Measurements from ENCODE around the gene PTPRD.

PTPRD gene

GRCh38 chr9:9257999-9258498 lies 1354.8 kb downstream of the PTPRD start:
- no peaks in the 10 kb centered on the region for H3K36me3 ChIP-seq (ENCODE audit: low read length)
- TF ChIP-seq EZH2phosphoT487 (conservative IDR thresholded peaks at IDR 0.05; ENCODE audit: low read length): no peak
- no peak for TF ChIP-seq CTCF (IDR thresholded peaks at IDR 0.05; ENCODE audit: insufficient read depth, low read length, poor library complexity, severe bottlenecking)

GRCh38 chr9:9246726-9247125 lies 1366.1 kb downstream of the PTPRD start:
- H3K27ac ChIP-seq (ENCODE audit: low read depth, low read length): no peak overlapping the region
- H3K27me3 ChIP-seq (ENCODE audit: low read length): no peaks in the 10 kb centered on the region
- H3K79me2 ChIP-seq (ENCODE audit: insufficient read depth, low read length): no peaks in the 10 kb centered on the region
- no peaks in the 10 kb centered on the region for H4K20me1 ChIP-seq (ENCODE audit: low read depth, low read length)
- TF ChIP-seq CTCF (IDR thresholded peaks at IDR 0.05; ENCODE audit: insufficient read depth, low read length, poor library complexity, severe bottlenecking) (no peak), EZH2phosphoT487 (conservative IDR thresholded peaks at IDR 0.05; ENCODE audit: low read length) (no peak)
- no peak overlapping the region for H3K4me3 ChIP-seq (ENCODE audit: insufficient read depth, low read length, poor library complexity, severe bottlenecking)
- H3K9me2 ChIP-seq (replicated peaks; ENCODE audit: insufficient read depth, low read length): no peaks in the 10 kb centered on the region
- no peak overlapping the region for H3K4me2 ChIP-seq (ENCODE audit: low read depth, low read length, poor library complexity, severe bottlenecking)
- no peak overlapping the region for H2AFZ ChIP-seq (ENCODE audit: low read depth, low read length, severe bottlenecking)
- H3K9ac ChIP-seq (ENCODE audit: low read length): no peak overlapping the region
- no peaks in the 10 kb centered on the region for H3K36me3 ChIP-seq (ENCODE audit: low read length)
- H3F3A ChIP-seq (ENCODE audit: insufficient read depth): no peaks in the 10 kb centered on the region
- no peaks in the 10 kb centered on the region for H3K9me3 ChIP-seq (ENCODE audit: insufficient read depth, low read length)

More at GRCh38 chr9:9257999-9258498, 1354.8 kb downstream of the PTPRD start:
- no peak overlapping the region for H3K9ac ChIP-seq (ENCODE audit: low read length)
- H3K79me2 ChIP-seq (ENCODE audit: insufficient read depth, low read length): no peaks in the 10 kb centered on the region
- no peaks in the 10 kb centered on the region for H3K9me3 ChIP-seq (ENCODE audit: insufficient read depth, low read length)
- no peak overlapping the region for H2AFZ ChIP-seq (ENCODE audit: low read depth, low read length, severe bottlenecking)
- no peaks in the 10 kb centered on the region for H3K9me2 ChIP-seq (replicated peaks; ENCODE audit: insufficient read depth, low read length)
- no peak overlapping the region for H3K4me3 ChIP-seq (ENCODE audit: insufficient read depth, low read length, poor library complexity, severe bottlenecking)
- no peak overlapping the region for H3K27ac ChIP-seq (ENCODE audit: low read depth, low read length)
- no peak overlapping the region for H3K4me2 ChIP-seq (ENCODE audit: low read depth, low read length, poor library complexity, severe bottlenecking)
- H3K27me3 ChIP-seq (ENCODE audit: low read length): no peaks in the 10 kb centered on the region
- no peaks in the 10 kb centered on the region for H3F3A ChIP-seq (ENCODE audit: insufficient read depth)
- H4K20me1 ChIP-seq (ENCODE audit: low read depth, low read length): no peaks in the 10 kb centered on the region

GRCh38 chr9:9231946-9232345 lies 1380.9 kb downstream of the PTPRD start:
- Histone ChIP-seq H3K27ac (ENCODE audit: low read depth, low read length) (no peak overlapping the region), H4K20me1 (ENCODE audit: low read depth, low read length) (no peaks in the 10 kb centered on the region), H2AFZ (ENCODE audit: low read depth, low read length, severe bottlenecking) (no peak overlapping the region), H3K79me2 (ENCODE audit: insufficient read depth, low read length) (no peaks in the 10 kb centered on the region), H3K4me3 (ENCODE audit: insufficient read depth, low read length, poor library complexity, severe bottlenecking) (no peak overlapping the region), H3K36me3 (ENCODE audit: low read length) (no peaks in the 10 kb centered on the region), H3K27me3 (ENCODE audit: low read length) (no peaks in the 10 kb centered on the region), H3K9ac (ENCODE audit: low read length) (no peak overlapping the region), H3K9me3 (ENCODE audit: insufficient read depth, low read length) (no peaks in the 10 kb centered on the region), H3K9me2 (replicated peaks; ENCODE audit: insufficient read depth, low read length) (0 out of 2 replicates have a peak, but pooled peaks cover 3% of the 10 kb centered on the region), H3F3A (ENCODE audit: insufficient read depth) (no peaks in the 10 kb centered on the region), H3K4me2 (ENCODE audit: low read depth, low read length, poor library complexity, severe bottlenecking) (no peak overlapping the region)
- TF ChIP-seq EZH2phosphoT487 (conservative IDR thresholded peaks at IDR 0.05; ENCODE audit: low read length): no peak
- no peak for TF ChIP-seq CTCF (IDR thresholded peaks at IDR 0.05; ENCODE audit: insufficient read depth, low read length, poor library complexity, severe bottlenecking)
